Naive thymus-derived CD4-positive, alpha-beta T cell (primary cell): ENCODE results near the gene FKBP2. TPM values are rescaled to one million over a fixed set of nuclear protein-coding genes. Genes with fewer than 3 reads are reported as not detected.

Experiments used
- ATAC-seq: fragments of 150-1000 bp; cut with Tn5 transposase; 2 replicates; pipeline ENCODE4 v1.10.0; 2021; ENCODE audit warnings: mild to moderate bottlenecking, moderate library complexity
- CTCF ChIA-PET: fragments of 350-600 bp; sonication (Branson Sonifier 250); formaldehyde crosslinking; loops from one replicate; lab custom pipeline; 2021; ENCODE audit warnings: antibody characterized with exemption; lab: Charles Lee
- POLR2A ChIA-PET: fragments of 350-600 bp; sonication (Branson Sonifier 250); formaldehyde crosslinking; loops from one replicate; lab custom pipeline; 2021; ENCODE audit warnings: antibody characterized with exemption, inconsistent platforms; lab: Charles Lee
- DNase-seq, 9 donors: peaks; one replicate each; pipeline versions ENCODE4 v3.0.0 to v3.0.0-alpha.2; 2020 to 2022; ENCODE audit warnings: mixed read lengths in 1 of 9
- H3K27ac ChIP-seq: one replicate; pipeline ENCODE4 v1.7.0; 2013; ENCODE audit warnings: mild to moderate bottlenecking, low read depth, low read length, moderate library complexity
- H3K27me3 ChIP-seq, 2 donors: one replicate each; pipeline ENCODE4 v1.7.0; 2013; ENCODE audit warnings: low read length in 2 of 2, mild to moderate bottlenecking in 2 of 2, moderate library complexity in 2 of 2; ENCODE audit not compliant: control insufficient read depth in 2 of 2, insufficient read depth in 2 of 2
- H3K36me3 ChIP-seq, 3 experiments: 1 replicate in 2 of 3; 2 replicates in 1 of 3; pipeline ENCODE4 v1.7.0; 2013; ENCODE audit warnings: low read length in 3 of 3, mild to moderate bottlenecking in 3 of 3, moderate library complexity in 1 of 3; ENCODE audit not compliant: insufficient read depth in 3 of 3, control insufficient read depth in 2 of 3
- H3K4me1 ChIP-seq, 2 donors: one replicate each; pipeline ENCODE4 v1.7.0; 2013; ENCODE audit warnings: low read length in 2 of 2, mild to moderate bottlenecking in 2 of 2, moderate library complexity in 1 of 2; ENCODE audit not compliant: control insufficient read depth in 2 of 2, insufficient read depth in 2 of 2
- H3K4me3 ChIP-seq: 2 replicates; pipeline ENCODE4 v1.7.0; 2013; ENCODE audit warnings: mild to moderate bottlenecking, low read length
- H3K9me3 ChIP-seq, 3 experiments: 1 replicate in 2 of 3; 2 replicates in 1 of 3; pipeline ENCODE4 v1.7.0; 2013; ENCODE audit warnings: low read length in 3 of 3; ENCODE audit not compliant: control insufficient read depth in 2 of 3
- H3K27ac Mint-ChIP-seq, 9 donors: one replicate each; pipeline ENCODE4 v1.8.0; 2020 to 2022; ENCODE audit warnings: mixed read lengths in 9 of 9, mild to moderate bottlenecking in 8 of 9, moderate library complexity in 5 of 9, inconsistent platforms in 2 of 9
- H3K27me3 Mint-ChIP-seq, 5 donors: one replicate each; pipeline ENCODE4 v1.8.0; 2021 to 2022; ENCODE audit warnings: mixed read lengths in 5 of 5, mild to moderate bottlenecking in 1 of 5
- H3K36me3 Mint-ChIP-seq, 5 donors: one replicate each; pipeline ENCODE4 v1.8.0; 2020 to 2022; ENCODE audit warnings: mixed read lengths in 5 of 5, mild to moderate bottlenecking in 3 of 5, inconsistent platforms in 1 of 5
- H3K4me1 Mint-ChIP-seq, 7 donors: one replicate each; pipeline ENCODE4 v1.8.0; 2020 to 2022; ENCODE audit warnings: mixed read lengths in 7 of 7, mild to moderate bottlenecking in 3 of 7, inconsistent platforms in 1 of 7
- H3K4me3 Mint-ChIP-seq, 10 donors: one replicate each; pipeline ENCODE4 v1.8.0; 2020 to 2022; ENCODE audit warnings: mild to moderate bottlenecking in 10 of 10, mixed read lengths in 10 of 10, moderate library complexity in 6 of 10, inconsistent platforms in 2 of 10
- H3K9me3 Mint-ChIP-seq, 11 donors: one replicate each; pipeline ENCODE4 v1.8.0; 2020 to 2022; ENCODE audit warnings: mixed read lengths in 11 of 11, mild to moderate bottlenecking in 4 of 11, inconsistent platforms in 1 of 11, moderate library complexity in 1 of 11
- intact Hi-C, 2 donors: fragments of 100-400 bp; cut with micrococcal nuclease; formaldehyde crosslinking; loops; one replicate each; pipeline ENCODE4 v1.15.1; 2023
- polyA plus RNA-seq, 2 donors: library from polyadenylated mRNA; unstranded; fragments of 300-500 nt; fragmentation: Illumina TruSeq; gene quantifications; one replicate each; pipeline ENCODE4 v1.2.3, GENCODE V29; 2021
- total RNA-seq, 6 experiments: library from RNA in 5 of 6; stranded (reverse) in 5 of 6; gene quantifications; 1 replicate in 5 of 6; 2 replicates in 1 of 6; pipeline ENCODE4 v1.2.3 and lab custom pipeline; 2021 to 2026

FKBP2 gene
- total RNA-seq (10 to 100 TPM; 20.3 to 46.6 (median 33.5) TPM), polyA plus RNA-seq (10 to 100 TPM; 61.8 to 81.4 TPM), total RNA-seq (lab: John Stamatoyannopoulos, UW) (1.5 reads per million, percentile 4 among the genes with 10 or more reads in this experiment)

DNA sequence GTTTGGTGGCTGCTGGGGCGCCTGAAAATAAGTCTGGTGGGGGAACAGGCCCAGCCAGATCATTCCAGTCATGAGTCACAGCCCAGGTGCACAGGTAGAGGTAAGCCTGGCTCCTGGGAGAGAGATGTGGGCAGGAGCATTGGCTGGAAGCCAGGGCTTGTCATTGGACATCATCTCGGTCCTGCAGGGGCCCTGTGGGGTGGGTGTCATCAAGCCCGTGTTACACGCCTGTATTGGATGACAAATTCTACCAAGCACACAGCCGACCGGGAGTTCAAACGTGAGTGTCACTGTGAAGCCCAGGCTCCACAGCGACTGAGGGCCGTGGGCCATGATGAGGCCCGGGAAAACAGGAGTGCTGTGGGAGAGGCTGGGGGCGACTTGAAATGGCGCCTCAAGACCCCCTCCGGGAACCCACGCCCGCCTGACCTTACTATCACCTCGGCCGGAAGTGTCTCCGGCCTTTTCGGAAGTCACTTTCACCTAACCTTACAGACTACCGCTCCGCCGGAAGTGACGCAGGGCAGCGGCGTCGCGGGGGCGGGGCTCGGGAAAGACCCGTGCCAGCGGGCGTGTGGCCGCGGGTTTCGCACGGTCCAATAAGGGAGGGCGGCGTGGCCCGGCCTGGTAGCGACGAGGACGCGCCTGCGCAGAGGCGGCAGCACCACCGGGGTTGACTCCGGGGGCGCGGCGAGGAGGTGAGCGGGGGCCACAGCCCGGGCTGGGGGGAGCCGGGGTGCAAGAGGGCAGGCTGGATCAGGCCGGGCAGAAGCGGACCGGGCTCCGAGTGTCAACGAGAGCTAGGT, at the start of gene FKBP2:
Gene FKBP2 (plus strand): TSS at position 661 of the 806 bp plus-strand sequence. CDS start 1,293 bp downstream, outside the sequence.
- Histone ChIP-seq H3K27ac (peak within 1 kb of the TSS; percentile 99), H3K4me3 (peak within 1 kb of the TSS; percentile 73), H3K9me3 (no peaks in the 10 kb centered on the region), H3K4me1 (peaks cover 24 to 28% of the 10 kb centered on the region in 2 donors), H3K36me3 (peaks cover 0 to 30% (median 6%) of the 10 kb centered on the region in 3 experiments), H3K27me3 (no peaks in the 10 kb centered on the region)
- POLR2A ChIA-PET = interaction anchor here (0.6 to 12.3 kb wide), 22 partner anchors 9 to 624 kb away, joined by 3 to 154 read pairs (median 4); partner anchors contain the start of genes DNAJC4, ESRRA, FERMT3 and NUDT22
- ATAC-seq (peak; percentile 78), DNase-seq (peak; percentile 97 to 99 (median 98))
- Mint-ChIP-seq H3K4me1 (peaks cover 9 to 46% (median 31%) of the 10 kb centered on the region in 7 donors), H3K9me3 (no peaks in the 10 kb centered on the region), H3K27ac (peak within 1 kb of the TSS; percentile 97 to 100 (median 99)), H3K4me3 (peak within 1 kb of the TSS; percentile 80 to 95 (median 89)), H3K27me3 (no peaks in the 10 kb centered on the region), H3K36me3 (peaks cover 0 to 6% (median 0%) of the 10 kb centered on the region in 5 donors)
- CTCF ChIA-PET = interaction anchor here (1.0 to 1.8 kb wide), 6 partner anchors 8 to 64 kb away, joined by 3 to 11 read pairs (median 6); partner anchors contain the start of genes FERMT3, NUDT22, PLCB3 and TRPT1
- intact Hi-C loops = loop anchor here (1.0 to 5.0 kb wide), 17 partner anchors 10 to 507 kb away; partner anchors contain the start of genes DNAJC4 (in 2 of the 2), ESRRA (in 2 of the 2), FERMT3 (in 2 of the 2) and GPR137 (in 2 of the 2)

DNA sequence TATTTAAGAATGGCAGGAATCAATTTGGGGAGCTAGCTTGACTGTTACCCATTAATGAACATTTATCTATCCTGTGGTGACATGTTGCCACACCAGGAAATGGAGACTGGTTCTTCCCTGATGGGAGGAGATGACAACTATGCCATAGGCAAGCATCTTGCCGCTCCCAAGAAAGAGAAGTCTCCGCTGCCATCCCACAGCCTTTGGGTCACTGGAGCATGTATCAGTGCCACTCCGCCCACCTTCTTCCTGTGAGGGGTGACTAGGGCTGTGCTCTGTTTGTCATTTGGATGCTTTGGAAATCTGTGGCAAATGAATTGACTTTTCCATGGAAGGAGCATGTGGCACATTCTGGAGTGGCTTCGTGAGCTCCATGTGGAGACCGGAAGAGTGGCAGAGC, 48.5 kb upstream of the FKBP2 start:
- H3K36me3 Mint-ChIP-seq = peaks cover 5 to 34% (median 22%) of the 10 kb centered on the region in 5 donors
- H3K4me1 Mint-ChIP-seq = peaks cover 0 to 36% (median 28%) of the 10 kb centered on the region in 7 donors
- Histone ChIP-seq H3K9me3 (no peaks in the 10 kb centered on the region), H3K4me3 (no peak overlapping the region), H3K36me3 (peaks cover 26 to 51% (median 32%) of the 10 kb centered on the region in 3 experiments), H3K4me1 (peaks cover 6 to 17% of the 10 kb centered on the region in 2 donors), H3K27ac (no peak overlapping the region), H3K27me3 (no peaks in the 10 kb centered on the region)
- peak overlapping the region in 3 of 9 donors; percentile 24 to 56 (median 47) for H3K27ac Mint-ChIP-seq
- no peaks in the 10 kb centered on the region for H3K27me3 Mint-ChIP-seq
- intact Hi-C loops = no loop called here
- DNase-seq = no peak
- ChIA-PET CTCF (interaction anchor here (0.6 to 1.9 kb wide), 2 partner anchors 12 to 31 kb away, joined by 3 to 6 read pairs; no protein-coding TSS in a partner anchor), POLR2A (interaction anchor here (0.6 kb wide), 1 partner anchor 96 kb away, joined by 3 read pairs; no protein-coding TSS in a partner anchor)
- ATAC-seq = no peak
- H3K4me3 Mint-ChIP-seq = no peak overlapping the region
- no peaks in the 10 kb centered on the region for H3K9me3 Mint-ChIP-seq

DNA sequence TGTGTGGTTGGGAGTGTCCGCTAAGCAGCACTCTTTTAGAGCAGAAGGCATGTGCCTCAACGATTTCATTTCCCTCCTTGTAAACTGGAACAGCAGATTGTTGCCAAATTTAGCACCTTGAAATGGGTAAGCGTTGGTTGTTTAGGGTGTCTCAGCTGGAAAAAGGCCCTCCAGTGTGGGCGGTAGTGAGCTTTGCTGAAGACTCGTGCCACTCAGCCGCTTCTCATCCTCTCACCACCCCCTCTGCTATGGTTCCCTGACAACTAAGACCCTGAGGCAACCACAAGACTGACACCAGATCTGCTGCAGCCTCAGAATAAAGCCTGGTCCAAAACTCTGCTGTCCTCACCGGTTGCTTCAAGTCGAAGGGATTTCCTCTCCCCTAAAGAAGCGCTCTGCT, 44.3 kb upstream of the FKBP2 start:
- CTCF ChIA-PET = no interaction called here
- H3K4me1 Mint-ChIP-seq = peaks cover 0 to 26% (median 12%) of the 10 kb centered on the region in 7 donors
- intact Hi-C loops = no loop called here
- no peak for ATAC-seq
- no peak for DNase-seq
- peaks cover 5 to 48% (median 23%) of the 10 kb centered on the region in 5 donors for H3K36me3 Mint-ChIP-seq
- H3K4me1 ChIP-seq = no peaks in the 10 kb centered on the region
- H3K27me3 ChIP-seq = no peaks in the 10 kb centered on the region
- H3K9me3 Mint-ChIP-seq = no peaks in the 10 kb centered on the region
- H3K27ac ChIP-seq = no peak overlapping the region
- no peaks in the 10 kb centered on the region for H3K9me3 ChIP-seq
- peak overlapping the region in 6 of 9 donors; percentile 8 to 59 (median 23) for H3K27ac Mint-ChIP-seq
- H3K27me3 Mint-ChIP-seq = no peaks in the 10 kb centered on the region
- H3K4me3 ChIP-seq = no peak overlapping the region
- POLR2A ChIA-PET = interaction anchor here (0.6 to 1.2 kb wide), 2 partner anchors 10 to 27 kb away, joined by 4 to 5 read pairs; partner anchors contain the start of gene FERMT3
- peaks cover 28 to 90% (median 32%) of the 10 kb centered on the region in 3 experiments for H3K36me3 ChIP-seq
- H3K4me3 Mint-ChIP-seq = no peak overlapping the region

DNA sequence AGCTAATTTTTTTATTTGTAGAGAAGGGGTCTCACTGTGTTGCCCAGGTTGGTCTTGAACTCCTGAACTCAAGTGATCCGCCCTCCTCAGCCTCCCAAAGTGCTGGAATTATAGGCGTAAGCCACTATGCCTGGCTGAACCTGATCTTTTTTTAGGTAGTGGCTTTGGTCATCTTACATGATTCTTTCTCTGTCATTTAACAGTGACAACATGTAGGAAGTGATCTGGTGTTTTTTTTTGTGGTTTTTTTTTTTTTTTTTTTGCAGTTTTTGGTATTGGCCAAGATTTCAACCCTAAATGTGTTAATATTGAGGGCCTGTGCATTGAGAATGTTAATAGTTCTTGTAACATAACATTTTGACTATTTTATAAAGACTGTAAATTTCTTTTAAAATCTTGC, 42.4 kb upstream of the FKBP2 start:
- POLR2A ChIA-PET = interaction anchor here (1.1 kb wide), 1 partner anchor 105 kb away, joined by 3 read pairs; no protein-coding TSS in a partner anchor
- CTCF ChIA-PET = no interaction called here
- Histone ChIP-seq H3K4me3 (no peak overlapping the region), H3K27ac (no peak overlapping the region), H3K4me1 (no peaks in the 10 kb centered on the region), H3K27me3 (no peaks in the 10 kb centered on the region), H3K36me3 (peaks cover 28 to 95% (median 31%) of the 10 kb centered on the region in 3 experiments), H3K9me3 (no peaks in the 10 kb centered on the region)
- Mint-ChIP-seq H3K4me1 (peaks cover 0 to 26% (median 3%) of the 10 kb centered on the region in 7 donors), H3K36me3 (peaks cover 5 to 59% (median 31%) of the 10 kb centered on the region in 5 donors), H3K9me3 (no peaks in the 10 kb centered on the region), H3K4me3 (no peak overlapping the region), H3K27ac (peak overlapping the region in 1 of 9 donors; percentile 14), H3K27me3 (no peaks in the 10 kb centered on the region)
- ATAC-seq = no peak
- DNase-seq = no peak
- intact Hi-C loops = no loop called here

DNA sequence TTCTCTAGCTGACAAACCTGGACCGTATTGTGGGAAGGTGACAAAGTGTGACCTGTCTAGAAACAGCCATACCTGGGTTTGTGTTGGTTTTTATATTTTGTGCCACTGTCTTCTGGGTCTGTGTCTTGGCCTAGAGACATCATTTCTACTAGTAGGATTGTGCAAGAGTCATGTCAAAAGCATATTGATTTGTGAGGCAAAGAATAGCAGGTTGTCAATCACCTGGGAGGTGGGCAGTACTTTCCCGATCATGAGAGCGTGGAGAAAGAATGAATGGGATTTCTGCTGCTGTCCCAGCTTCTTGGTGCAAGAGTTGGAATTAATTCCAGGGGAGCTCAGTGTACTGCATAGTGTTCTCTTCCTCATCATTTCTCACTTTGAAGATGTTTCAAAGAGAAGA, 39.4 kb upstream of the FKBP2 start:
- Mint-ChIP-seq H3K9me3 (no peaks in the 10 kb centered on the region), H3K4me3 (no peak overlapping the region), H3K36me3 (peaks cover 5 to 45% (median 24%) of the 10 kb centered on the region in 5 donors), H3K27ac (peak overlapping the region in 2 of 9 donors; percentile 14 to 43), H3K4me1 (peaks cover 15 to 44% (median 23%) of the 10 kb centered on the region in 7 donors), H3K27me3 (no peaks in the 10 kb centered on the region)
- DNase-seq (no peak), ATAC-seq (no peak)
- ChIA-PET POLR2A (interaction anchor here (1.0 to 1.2 kb wide), 3 partner anchors 48 to 102 kb away, joined by 3 to 7 read pairs (median 4); no protein-coding TSS in a partner anchor), CTCF (interaction anchor here (0.7 to 2.1 kb wide), 3 partner anchors 12 to 67 kb away, joined by 3 to 5 read pairs (median 3); no protein-coding TSS in a partner anchor)
- Histone ChIP-seq H3K27me3 (no peaks in the 10 kb centered on the region), H3K4me3 (no peak overlapping the region), H3K27ac (no peak overlapping the region), H3K4me1 (peaks cover 17 to 21% of the 10 kb centered on the region in 2 donors), H3K36me3 (peaks cover 9 to 73% (median 19%) of the 10 kb centered on the region in 3 experiments), H3K9me3 (no peaks in the 10 kb centered on the region)
- intact Hi-C loops = no loop called here

DNA sequence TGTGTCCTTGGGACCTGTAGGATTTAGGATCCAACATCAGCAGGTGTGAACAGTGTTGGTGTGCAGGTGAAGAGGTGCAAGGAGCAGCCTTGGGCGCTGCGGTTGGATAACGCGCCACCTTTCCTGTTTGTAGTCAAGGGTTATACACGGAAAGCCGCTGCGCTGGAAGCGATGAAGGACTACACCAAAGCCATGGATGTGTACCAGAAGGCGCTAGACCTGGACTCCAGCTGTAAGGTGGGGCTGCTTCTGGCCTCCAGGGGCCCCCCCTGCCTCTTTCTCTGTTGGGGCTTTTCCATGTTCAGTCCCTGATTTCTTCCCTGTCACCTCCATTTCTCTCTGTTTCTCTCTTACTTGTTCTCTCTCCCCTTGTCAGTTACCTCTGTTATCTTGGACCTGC, 37.9 kb upstream of the FKBP2 start:
- CTCF ChIA-PET = interaction anchor here (1.5 to 7.4 kb wide), 4 partner anchors 22 to 100 kb away, joined by 3 to 165 read pairs (median 66); partner anchors contain the start of genes CATSPERZ, ESRRA, NUDT22 and TRPT1
- H3K36me3 ChIP-seq = peaks cover 0 to 67% (median 8%) of the 10 kb centered on the region in 3 experiments
- intact Hi-C loops = no loop called here
- H3K4me3 ChIP-seq = no peak overlapping the region
- H3K4me3 Mint-ChIP-seq = no peak overlapping the region
- DNase-seq (no peak), ATAC-seq (no peak)
- peaks cover 18 to 23% of the 10 kb centered on the region in 2 donors for H3K4me1 ChIP-seq
- POLR2A ChIA-PET = interaction anchor here (0.7 to 11.2 kb wide), 5 partner anchors 16 to 42 kb away, joined by 3 to 220 read pairs (median 4); partner anchors contain the start of genes FKBP2, NUDT22, STIP1 and TRPT1
- no peaks in the 10 kb centered on the region for H3K27me3 ChIP-seq
- H3K9me3 ChIP-seq = no peaks in the 10 kb centered on the region
- H3K4me1 Mint-ChIP-seq = peaks cover 15 to 39% (median 28%) of the 10 kb centered on the region in 7 donors
- H3K27ac ChIP-seq = no peak overlapping the region
- H3K27me3 Mint-ChIP-seq = no peaks in the 10 kb centered on the region
- peaks cover 0 to 45% (median 15%) of the 10 kb centered on the region in 5 donors for H3K36me3 Mint-ChIP-seq
- H3K27ac Mint-ChIP-seq = no peak overlapping the region
- no peaks in the 10 kb centered on the region for H3K9me3 Mint-ChIP-seq
